Vagina (tissue), 2 donors: ENCODE measurements around the gene LRRC49. TPM values are rescaled to one million over a fixed set of nuclear protein-coding genes. Genes with fewer than 3 reads are reported as not detected.
"Not testable (repeated sequence)": the region's sequence is repeated elsewhere in the genome, so short reads cannot be mapped to it uniquely, and the experiment has no call there.

Source experiments
- DNase-seq, 2 donors: peaks; one replicate each; pipeline ENCODE4 v3.0.0-alpha.2; 2017; ENCODE audit errors: extremely low spot score in 2 of 2
- H3K27ac ChIP-seq: fragments of 200-600 bp; sonication (generic); one replicate; pipeline ENCODE4 v1.5.1; 2019
- H3K27me3 ChIP-seq: fragments of 200-600 bp; sonication (generic); one replicate; pipeline ENCODE4 v1.5.1; 2019
- H3K36me3 ChIP-seq, 2 donors: fragments of 200-600 bp; sonication (generic); one replicate each; pipeline ENCODE4 v1.5.1; 2017 to 2019
- H3K4me1 ChIP-seq: fragments of 200-600 bp; sonication (generic); one replicate; pipeline ENCODE4 v1.5.1; 2019
- H3K4me3 ChIP-seq, 2 donors: fragments of 200-600 bp; sonication (generic); 1 replicate in 1 of 2; 2 replicates in 1 of 2; pipeline ENCODE4 v1.5.1; 2016 to 2019
- H3K9me3 ChIP-seq: fragments of 200-600 bp; sonication (generic); one replicate; pipeline ENCODE4 v1.5.1; 2019
- CTCF ChIP-seq, 3 experiments: fragments of 450-650 bp in 2 of 3; fragments of 200-600 bp in 1 of 3; sonication (generic) in 1 of 3; IDR thresholded peaks; one replicate each; pipeline ENCODE4 v1.5.1; 2017 to 2019; ENCODE audit warnings: antibody characterized with exemption in 3 of 3, mild to moderate bottlenecking in 2 of 3, moderate library complexity in 2 of 3
- POLR2A ChIP-seq, 2 donors: fragments of 450-650 bp; IDR thresholded peaks; one replicate each; pipeline ENCODE4 v1.6.1; 2017; ENCODE audit warnings: antibody characterized with exemption in 2 of 2, mild to moderate bottlenecking in 2 of 2, moderate library complexity in 2 of 2
- POLR2AphosphoS5 ChIP-seq, 2 donors: sonication (generic); formaldehyde crosslinking; IDR thresholded peaks; one replicate each; pipeline ENCODE4 v1.9.0; 2017; ENCODE audit warnings: antibody characterized with exemption in 2 of 2, mild to moderate bottlenecking in 2 of 2, low read depth in 1 of 2; ENCODE audit not compliant: insufficient read depth in 1 of 2
- intact Hi-C: fragments of 100-400 bp; cut with DNase I; formaldehyde crosslinking; loops from one replicate; pipeline ENCODE4 v1.15.1; 2023
- total RNA-seq: library from RNA; depleted of rRNA; stranded (reverse); fragments of >200 nt; gene quantifications from one replicate; pipeline ENCODE4 v1.2.3, GENCODE V29; 2016

The LRRC49 gene
- total RNA-seq, 1 donor from 2014 or later: 8.8 TPM

DNA sequence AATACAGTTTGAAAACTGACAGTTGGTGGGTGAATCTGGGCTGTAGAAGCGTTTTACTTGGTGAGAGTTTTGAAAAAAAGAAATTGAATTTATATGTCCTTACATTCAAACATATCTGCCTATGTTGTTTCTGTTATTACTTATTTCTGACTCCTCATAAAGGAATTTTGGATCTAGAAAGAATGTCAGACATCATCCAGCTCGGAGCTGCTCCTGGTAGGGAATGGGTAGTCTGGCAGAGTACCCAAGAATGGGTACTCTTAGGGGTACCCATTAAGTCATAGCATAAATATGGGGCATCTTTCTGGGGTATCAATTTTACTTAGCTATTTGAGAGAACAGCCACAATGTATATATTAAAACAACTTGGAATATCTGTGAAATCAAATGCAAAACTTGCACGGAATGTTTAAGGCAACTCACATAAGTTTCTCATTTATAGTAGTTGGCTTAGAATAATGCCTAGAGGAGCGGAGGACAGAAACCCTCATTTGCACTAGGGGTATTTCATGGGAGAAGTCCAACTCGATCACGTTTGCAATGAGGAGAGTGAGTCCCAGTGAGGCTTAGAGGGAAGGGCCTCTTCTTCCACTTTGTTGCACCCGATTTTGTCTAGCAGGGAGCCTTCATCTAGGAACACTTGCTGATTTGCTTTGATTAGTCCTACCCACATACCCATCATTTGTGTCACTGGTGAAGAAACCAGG, 36.3 kb upstream of the LRRC49 start:
- H3K27ac ChIP-seq: peak overlapping the region; percentile 92
- TF ChIP-seq POLR2AphosphoS5 (IDR thresholded peaks at IDR 0.05; ENCODE audit: insufficient read depth in 1 of 2, low read depth in 1 of 2): no peak
- TF ChIP-seq CTCF (IDR thresholded peaks at IDR 0.05): no peak
- no peak for TF ChIP-seq POLR2A (IDR thresholded peaks at IDR 0.05)
- no peak for DNase-seq
- H3K4me3 ChIP-seq: no peak overlapping the region
- H3K9me3 ChIP-seq: no peaks in the 10 kb centered on the region
- no peaks in the 10 kb centered on the region for H3K27me3 ChIP-seq
- H3K36me3 ChIP-seq: peaks cover 0 to 4% of the 10 kb centered on the region in 2 donors
- H3K4me1 ChIP-seq: peaks cover 29% of the 10 kb centered on the region
- intact Hi-C loops: no loop called here

DNA sequence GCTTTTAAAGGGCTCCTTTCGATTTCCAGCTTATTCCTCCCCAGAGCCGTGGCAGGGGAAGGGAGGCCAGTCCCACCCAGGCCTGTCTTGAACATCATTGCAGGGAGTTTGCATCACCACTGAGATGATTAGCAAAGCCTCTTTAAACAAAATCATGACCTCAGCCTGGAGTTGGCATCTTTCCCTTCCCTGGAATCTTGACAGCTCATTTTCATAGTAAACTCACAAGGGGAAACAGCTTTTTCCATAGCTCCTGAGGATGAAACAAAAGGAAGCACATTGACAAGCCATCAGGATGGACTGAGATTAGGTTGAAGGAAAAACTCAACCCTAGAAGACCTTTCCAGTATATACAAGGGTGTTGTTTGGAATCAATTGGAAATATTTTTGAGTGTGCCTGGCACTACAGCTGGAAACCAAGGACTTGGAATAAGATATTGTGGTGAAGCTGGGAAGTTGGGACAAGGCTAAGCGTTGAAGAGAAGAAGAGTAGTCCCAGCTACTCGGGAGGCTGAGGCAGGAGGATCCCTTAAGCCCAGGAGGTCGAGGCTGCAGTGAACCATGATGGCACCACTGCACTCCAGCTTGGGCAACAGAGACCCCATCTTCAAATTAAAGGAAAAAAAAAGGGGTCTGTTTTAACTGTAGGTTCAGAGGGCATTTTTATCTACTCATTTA, 35.6 kb upstream of the LRRC49 start:
- TF ChIP-seq CTCF (IDR thresholded peaks at IDR 0.05) (no peak), POLR2AphosphoS5 (IDR thresholded peaks at IDR 0.05; ENCODE audit: insufficient read depth in 1 of 2, low read depth in 1 of 2) (peak; percentile 44 to 87), POLR2A (IDR thresholded peaks at IDR 0.05) (peak in 1 of 2 donors; percentile 20)
- DNase-seq: no peak
- no peaks in the 10 kb centered on the region for H3K27me3 ChIP-seq
- intact Hi-C loops: no loop called here
- H3K36me3 ChIP-seq: no peaks in the 10 kb centered on the region
- peaks cover 25% of the 10 kb centered on the region for H3K4me1 ChIP-seq
- H3K9me3 ChIP-seq: no peaks in the 10 kb centered on the region
- no peak overlapping the region for H3K4me3 ChIP-seq
- H3K27ac ChIP-seq: peak overlapping the region; percentile 92

- intact Hi-C loops: no loop called here
- Histone ChIP-seq H3K4me3 (no peak overlapping the region), H3K27ac (peak overlapping the region; percentile 92), H3K36me3 (no peaks in the 10 kb centered on the region), H3K27me3 (no peaks in the 10 kb centered on the region), H3K9me3 (no peaks in the 10 kb centered on the region), H3K4me1 (peaks cover 19% of the 10 kb centered on the region)
- no peak for DNase-seq
- TF ChIP-seq POLR2A (IDR thresholded peaks at IDR 0.05) (no peak), CTCF (IDR thresholded peaks at IDR 0.05) (no peak), POLR2AphosphoS5 (IDR thresholded peaks at IDR 0.05; ENCODE audit: insufficient read depth in 1 of 2, low read depth in 1 of 2) (no peak)
Observed at GRCh38 chr15:70857562-70858285, 34.9 kb upstream of the LRRC49 start.

DNA sequence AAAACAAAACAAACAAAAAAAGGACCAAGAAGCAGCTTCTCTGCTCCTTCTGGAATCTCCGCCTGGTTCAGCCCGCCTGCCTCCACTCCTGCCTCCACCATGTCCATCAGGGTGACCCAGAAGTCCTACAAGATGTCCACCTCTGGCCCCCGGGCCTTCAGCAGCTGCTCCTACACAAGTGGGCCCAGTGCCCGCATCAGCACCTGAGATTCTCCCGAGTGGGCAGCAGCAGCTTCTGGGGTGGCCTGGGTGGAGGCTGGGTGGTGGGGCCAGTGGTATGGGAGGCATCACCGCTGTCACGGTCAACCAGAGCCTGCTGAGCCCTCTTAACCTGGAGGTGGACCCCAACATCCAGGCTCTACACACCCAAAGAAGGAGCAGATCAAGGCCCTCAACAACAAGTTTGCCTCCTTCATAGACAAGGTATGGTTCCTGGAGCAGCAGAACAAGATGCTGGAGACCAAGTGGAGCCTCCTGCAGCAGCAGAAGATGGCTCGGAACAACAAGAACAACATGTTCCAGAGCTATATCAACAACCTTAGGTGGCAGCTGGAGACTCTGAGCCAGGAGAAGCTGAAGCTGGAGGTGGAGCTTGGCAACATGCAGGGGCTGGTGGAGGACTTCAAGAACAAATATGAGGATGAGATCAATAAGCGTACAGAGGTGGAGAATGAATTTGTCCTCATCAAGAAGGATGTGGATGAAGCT, 33.9 kb upstream of the LRRC49 start:
- DNase-seq, H3K9me3 ChIP-seq, H3K4me3 ChIP-seq, H3K27me3 ChIP-seq, intact Hi-C loops, H3K27ac ChIP-seq, H3K36me3 ChIP-seq: not testable (repeated sequence)
- peaks cover 13% of the 10 kb centered on the region for H3K4me1 ChIP-seq

GRCh38 chr15:70859322-70859908, 33.2 kb upstream of the LRRC49 start:
- intact Hi-C loops: no loop called here

More at GRCh38 chr15:70859322-70859908, 33.2 kb upstream of the LRRC49 start:
- Histone ChIP-seq H3K4me1 (peaks cover 11% of the 10 kb centered on the region), H3K4me3 (no peak overlapping the region), H3K36me3 (no peaks in the 10 kb centered on the region), H3K9me3 (no peaks in the 10 kb centered on the region), H3K27ac (no peak overlapping the region), H3K27me3 (no peaks in the 10 kb centered on the region)
- no peak for TF ChIP-seq CTCF (IDR thresholded peaks at IDR 0.05)
- TF ChIP-seq POLR2A (IDR thresholded peaks at IDR 0.05): no peak
- TF ChIP-seq POLR2AphosphoS5 (IDR thresholded peaks at IDR 0.05; ENCODE audit: insufficient read depth in 1 of 2, low read depth in 1 of 2): no peak
- no peak for DNase-seq
